Brain microvascular endothelial cell (primary cell): ENCODE data around the gene APOC1.

Experiments used
- DNase-seq: peaks from one replicate; pipeline ENCODE4 v3.0.0-alpha.2; 2020
- H3K27ac ChIP-seq: fragments of 250-450 bp; sonication (Bioruptor Pico); 2 replicates; pipeline ENCODE4 v1.5.1; 2020; ENCODE audit warnings: mild to moderate bottlenecking, moderate library complexity
- H3K27me3 ChIP-seq: fragments of 250-450 bp; sonication (Bioruptor Pico); replicated peaks from 2 replicates; pipeline ENCODE4 v1.5.1; 2020; ENCODE audit warnings: mild to moderate bottlenecking
- H3K36me3 ChIP-seq: fragments of 250-450 bp; sonication (Bioruptor Pico); replicated peaks from 2 replicates; pipeline ENCODE4 v1.5.1; 2020; ENCODE audit warnings: mild to moderate bottlenecking
- H3K4me3 ChIP-seq: 2 replicates; pipeline ENCODE4 v1.5.1; 2011; ENCODE audit warnings: low read depth, mild to moderate bottlenecking, control low read depth, low read length, moderate library complexity
- CTCF ChIP-seq: IDR thresholded peaks from 2 replicates; pipeline ENCODE4 v1.5.1; 2011; ENCODE audit warnings: low read depth, mild to moderate bottlenecking, moderate library complexity, low read length, control low read depth, inconsistent platforms; ENCODE audit errors: missing control alignments
- in situ Hi-C: cut with HindIII; loops from 2 replicates; pipeline ENCODE4 v1.10.0; 2017; ENCODE audit warnings: low sequenced_read_pairs, low pct_ligation_motif_present

The APOC1 gene

GRCh38 chr19:44957526-44957925 lies 43.1 kb downstream of the APOC1 start:
- no peaks in the 10 kb centered on the region for H3K27me3 ChIP-seq

GRCh38 chr19:44958090-44958489 lies 43.7 kb downstream of the APOC1 start:
- Histone ChIP-seq H3K36me3 (peaks cover 5% of the 10 kb centered on the region), H3K27ac (no peak overlapping the region), H3K27me3 (no peaks in the 10 kb centered on the region), H3K4me3 (no peak overlapping the region)
- in situ Hi-C loops, result loop anchor here (10.0 kb wide), 1 partner anchor 63 kb away; the partner anchor contains the start of gene TOMM40
- no peak for DNase-seq
- TF ChIP-seq CTCF, result no peak

More at GRCh38 chr19:44957526-44957925, 43.1 kb downstream of the APOC1 start:
- no peak overlapping the region for H3K27ac ChIP-seq
- no peak overlapping the region for H3K4me3 ChIP-seq
- no peak for TF ChIP-seq CTCF
- in situ Hi-C loops, result loop anchor here (10.0 kb wide), 1 partner anchor 63 kb away; the partner anchor contains the start of gene TOMM40
- peaks cover 4% of the 10 kb centered on the region for H3K36me3 ChIP-seq
- DNase-seq, result no peak

- DNase-seq, result no peak
- Histone ChIP-seq H3K27ac (no peak overlapping the region), H3K4me3 (no peak overlapping the region), H3K36me3 (peaks cover 16% of the 10 kb centered on the region), H3K27me3 (no peaks in the 10 kb centered on the region)
- TF ChIP-seq CTCF, result no peak
- in situ Hi-C loops, result loop anchor here (10.0 kb wide), 1 partner anchor 65 kb away; the partner anchor contains the start of gene TOMM40
Observed at GRCh38 chr19:44959691-44960090, 45.3 kb downstream of the APOC1 start.

- no peak overlapping the region for H3K27ac ChIP-seq
- in situ Hi-C loops, result no loop called here
- peaks cover 27% of the 10 kb centered on the region for H3K36me3 ChIP-seq
- no peak for DNase-seq
- no peaks in the 10 kb centered on the region for H3K27me3 ChIP-seq
- TF ChIP-seq CTCF, result no peak
- no peak overlapping the region for H3K4me3 ChIP-seq
Observed at GRCh38 chr19:44960906-44961728, 46.7 kb downstream of the APOC1 start.

GRCh38 chr19:44961821-44962220 lies 47.4 kb downstream of the APOC1 start:
- no peak for DNase-seq
- no peak overlapping the region for H3K4me3 ChIP-seq
- no peaks in the 10 kb centered on the region for H3K27me3 ChIP-seq
- in situ Hi-C loops, result no loop called here
- peaks cover 27% of the 10 kb centered on the region for H3K36me3 ChIP-seq
- TF ChIP-seq CTCF, result no peak
- no peak overlapping the region for H3K27ac ChIP-seq
